Measurements from ENCODE around the gene SERP2. TPM values are rescaled to one million over a fixed set of nuclear protein-coding genes. Genes with fewer than 3 reads are reported as not detected.

The SERP2 gene
- total and polyA plus RNA-seq, 2 of the 8 experiments (the other 6 are each of a cell fraction or from before 2014, with no cell fraction given) = 2.0 to 2.3 TPM

GRCh38 chr13:44373247-44373600 is 400 bp upstream of the SERP2 start:
- H3K4ac ChIP-seq (replicated peaks; ENCODE audit: insufficient read length, low read depth, low read length) = no peak overlapping the region
- ChIA-PET POLR2A (ENCODE audit: partially characterized antibody) (interaction anchor here (0.9 to 1.3 kb wide), 4 partner anchors 13 to 43 kb away, joined by 3 to 5 read pairs (median 4); no protein-coding TSS in a partner anchor), CTCF (ENCODE audit: partially characterized antibody) (no interaction called here)
- no peak overlapping the region; the same call in 1 of the 2 replicates for H2AFZ ChIP-seq (ENCODE audit: low read length)
- H2BK12ac ChIP-seq (ENCODE audit: low read depth, low read length) = no peak overlapping the region
- H3K56ac ChIP-seq (replicated peaks; ENCODE audit: insufficient read length, low read depth, low read length) = no peak overlapping the region
- peak overlapping the region; percentile 55 to 80 (median 66) for H3K4me3 ChIP-seq (ENCODE audit: extremely low read depth in 1 of 4, insufficient read depth in 2 of 4, low read depth in 3 of 4, low read length in 4 of 4)
- H2BK15ac ChIP-seq (ENCODE audit: low read length) = no peak overlapping the region
- H2AK5ac ChIP-seq (ENCODE audit: low read depth, low read length) = no peak overlapping the region
- H4K20me1 ChIP-seq (replicated peaks in 1 of 2; ENCODE audit: control insufficient read depth in 1 of 2, insufficient read depth in 2 of 2, low read length in 2 of 2) = no peaks in the 10 kb centered on the region
- H3K36me3 ChIP-seq (ENCODE audit: control insufficient read depth in 2 of 4, insufficient read depth in 4 of 4, low read length in 3 of 4) = no peaks in the 10 kb centered on the region
- no peak overlapping the region for H3K27ac ChIP-seq (ENCODE audit: low read depth, low read length)
- no peak overlapping the region for H2BK5ac ChIP-seq (ENCODE audit: low read depth, low read length)
- H2BK120ac ChIP-seq (replicated peaks; ENCODE audit: low read depth, low read length) = no peak overlapping the region
- peak overlapping the region; percentile 64 to 94 for H3K4me2 ChIP-seq (ENCODE audit: insufficient read depth in 1 of 2, low read depth in 2 of 2, low read length in 2 of 2)
- H3K4me1 ChIP-seq (replicated peaks in 1 of 4; ENCODE audit: control insufficient read depth in 3 of 4, insufficient read depth in 4 of 4, low read length in 3 of 4) = peaks cover 0 to 3% (median under 1%) of the 10 kb centered on the region in 4 experiments; a peak in 2 of 7 replicates
- DNase-seq (ENCODE audit: low read depth in 1 of 2, low spot score in 2 of 2) (peak in 1 of 2 experiments; percentile 60), FAIRE-seq (no peak)
- H3K79me1 ChIP-seq (ENCODE audit: low read depth, low read length) = no peaks in the 10 kb centered on the region
- H2BK20ac ChIP-seq (ENCODE audit: low read length) = no peak overlapping the region
- H3K9me3 ChIP-seq (ENCODE audit: insufficient read depth in 2 of 2, low read depth in 1 of 2, low read length in 1 of 2) = no peaks in the 10 kb centered on the region
- no peaks in the 10 kb centered on the region for H3K79me2 ChIP-seq (ENCODE audit: control insufficient read depth in 1 of 2, insufficient read depth in 2 of 2, low read length in 2 of 2)
- peak overlapping the region in 2 of 4 experiments; percentile 34 to 43; a peak in 3 of 7 replicates for H3K9ac ChIP-seq (replicated peaks in 1 of 4; ENCODE audit: extremely low read depth in 1 of 4, low read depth in 3 of 4, low read length in 3 of 4)
- H3K27me3 ChIP-seq (replicated peaks in 1 of 4; ENCODE audit: control insufficient read depth in 3 of 4, extremely low read depth in 1 of 4, insufficient read depth in 3 of 4, low read length in 3 of 4) = peaks cover 0 to 10% (median 8%) of the 10 kb centered on the region in 4 experiments; a peak in 5 of 7 replicates
- H3K14ac ChIP-seq (ENCODE audit: insufficient read length) = no peak overlapping the region
- H4K91ac ChIP-seq (replicated peaks; ENCODE audit: insufficient read length, low read length) = no peak overlapping the region
- WGBS, 2 experiments (ENCODE audit: extremely low coverage in 1 of 2, insufficient coverage in 1 of 2, insufficient read length in 1 of 2, insufficient replicate concordance in 2 of 2, low coverage in 1 of 2, low lambda C conversion rate in 2 of 2, missing lambda C conversion rate in 1 of 2) = 36% methylated on average over 16 of the region's 29 CpGs; no CpG with 5 or more reads in 1 of the 2 experiments
- H3K23me2 ChIP-seq (ENCODE audit: low read depth, low read length) = peaks cover 5% of the 10 kb centered on the region; the same call in 1 of the 2 replicates
- H4K8ac ChIP-seq (ENCODE audit: extremely low read depth, insufficient read depth, low read length) = peak overlapping the region; percentile 89; the same call in 1 of the 2 replicates
- H3K18ac ChIP-seq (ENCODE audit: extremely low read depth, low read length) = peak overlapping the region; percentile 60
- no peak for TF ChIP-seq GTF2F1 (IDR thresholded peaks at IDR 0.05; ENCODE audit: borderline replicate concordance, low read depth, low read length)
- TF ChIP-seq CREB1 (IDR thresholded peaks at IDR 0.05) = no peak
- no peak for TF ChIP-seq RXRA (IDR thresholded peaks at IDR 0.05; ENCODE audit: insufficient read depth, low read depth, low read length)
- TF ChIP-seq, protein P1, sequence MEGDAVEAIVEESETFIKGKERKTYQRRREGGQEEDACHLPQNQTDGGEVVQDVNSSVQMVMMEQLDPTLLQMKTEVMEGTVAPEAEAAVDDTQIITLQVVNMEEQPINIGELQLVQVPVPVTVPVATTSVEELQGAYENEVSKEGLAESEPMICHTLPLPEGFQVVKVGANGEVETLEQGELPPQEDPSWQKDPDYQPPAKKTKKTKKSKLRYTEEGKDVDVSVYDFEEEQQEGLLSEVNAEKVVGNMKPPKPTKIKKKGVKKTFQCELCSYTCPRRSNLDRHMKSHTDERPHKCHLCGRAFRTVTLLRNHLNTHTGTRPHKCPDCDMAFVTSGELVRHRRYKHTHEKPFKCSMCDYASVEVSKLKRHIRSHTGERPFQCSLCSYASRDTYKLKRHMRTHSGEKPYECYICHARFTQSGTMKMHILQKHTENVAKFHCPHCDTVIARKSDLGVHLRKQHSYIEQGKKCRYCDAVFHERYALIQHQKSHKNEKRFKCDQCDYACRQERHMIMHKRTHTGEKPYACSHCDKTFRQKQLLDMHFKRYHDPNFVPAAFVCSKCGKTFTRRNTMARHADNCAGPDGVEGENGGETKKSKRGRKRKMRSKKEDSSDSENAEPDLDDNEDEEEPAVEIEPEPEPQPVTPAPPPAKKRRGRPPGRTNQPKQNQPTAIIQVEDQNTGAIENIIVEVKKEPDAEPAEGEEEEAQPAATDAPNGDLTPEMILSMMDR (IDR thresholded peaks at IDR 0.05; ENCODE audit: control extremely low read depth in 1 of 3, insufficient read depth in 1 of 3, low read depth in 1 of 3, low read length in 3 of 3) = no peak
- no peak for TF ChIP-seq KDM4A (IDR thresholded peaks at IDR 0.05; ENCODE audit: low read depth, low read length, severe bottlenecking)
- TF ChIP-seq CTBP2 (IDR thresholded peaks at IDR 0.05; ENCODE audit: borderline replicate concordance, insufficient read depth, insufficient read length, low read length) = no peak
- H4K5ac ChIP-seq (ENCODE audit: insufficient read length, low read depth, low read length) = no peak overlapping the region
- no peak overlapping the region for H3K23ac ChIP-seq (ENCODE audit: insufficient read length)
